GM23338 (cell line): ENCODE measurements around the gene P2RX4.

Experiments used
- CREB1 ChIP-seq: fragments of 250-450 bp; sonication (Bioruptor Pico); IDR thresholded peaks from 2 replicates; pipeline ENCODE4 v1.5.0; 2020; ENCODE audit warnings: low read depth, mild to moderate bottlenecking, moderate library complexity
- EZH2 ChIP-seq: fragments of 200-600 bp; sonication (generic); IDR thresholded peaks from one replicate; pipeline ENCODE4 v1.8.0; 2017; ENCODE audit warnings: antibody characterized with exemption, mild to moderate bottlenecking, low read depth; ENCODE audit not compliant: unreplicated experiment
- POLR2AphosphoS5 ChIP-seq: IDR thresholded peaks from 2 replicates; pipeline ENCODE4 v1.6.1; 2016; ENCODE audit warnings: antibody characterized with exemption, low read depth
- ZNF114 ChIP-seq: fragments of 250-450 bp; sonication (Bioruptor Pico); IDR thresholded peaks from 2 replicates; pipeline ENCODE4 v1.5.0; 2020; ENCODE audit warnings: mild to moderate bottlenecking, moderate library complexity
- TF ChIP-seq, protein P1 (sequence below), 2 experiments: fragments of 200-600 bp in 1 of 2; sonication (generic) in 1 of 2; conservative IDR thresholded peaks; 2 replicates each; pipeline versions ENCODE4 v1.5.1 to v1.6.1; 2016 to 2017; ENCODE audit warnings: antibody characterized with exemption in 2 of 2, low read depth in 2 of 2, mild to moderate bottlenecking in 2 of 2, moderate library complexity in 1 of 2
- TF ChIP-seq, protein P2 (sequence below): IDR thresholded peaks from one replicate; pipeline ENCODE4 v1.6.1; 2018; ENCODE audit warnings: antibody characterized with exemption; ENCODE audit not compliant: unreplicated experiment

DNA sequence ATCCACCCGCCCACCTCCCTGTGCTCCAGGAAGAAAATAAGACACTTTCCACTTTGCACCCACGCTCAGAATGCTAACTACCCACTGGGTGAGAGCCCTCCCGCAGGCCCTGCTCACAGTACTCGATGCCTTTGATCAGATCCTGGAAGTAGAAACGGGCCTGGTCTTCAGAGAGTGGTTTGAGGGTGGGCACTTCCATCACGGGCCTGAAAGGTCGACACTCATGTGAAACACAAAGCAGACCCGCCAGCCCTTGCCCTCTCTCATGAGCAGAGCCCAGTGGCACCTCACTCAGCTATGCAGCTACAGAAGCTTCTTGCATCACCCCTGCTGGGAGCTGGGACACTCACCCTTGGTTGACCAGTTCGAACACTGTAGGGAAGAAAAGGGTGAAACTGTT is 45.5 kb downstream of the P2RX4 start:
- TF ChIP-seq, protein P1, sequence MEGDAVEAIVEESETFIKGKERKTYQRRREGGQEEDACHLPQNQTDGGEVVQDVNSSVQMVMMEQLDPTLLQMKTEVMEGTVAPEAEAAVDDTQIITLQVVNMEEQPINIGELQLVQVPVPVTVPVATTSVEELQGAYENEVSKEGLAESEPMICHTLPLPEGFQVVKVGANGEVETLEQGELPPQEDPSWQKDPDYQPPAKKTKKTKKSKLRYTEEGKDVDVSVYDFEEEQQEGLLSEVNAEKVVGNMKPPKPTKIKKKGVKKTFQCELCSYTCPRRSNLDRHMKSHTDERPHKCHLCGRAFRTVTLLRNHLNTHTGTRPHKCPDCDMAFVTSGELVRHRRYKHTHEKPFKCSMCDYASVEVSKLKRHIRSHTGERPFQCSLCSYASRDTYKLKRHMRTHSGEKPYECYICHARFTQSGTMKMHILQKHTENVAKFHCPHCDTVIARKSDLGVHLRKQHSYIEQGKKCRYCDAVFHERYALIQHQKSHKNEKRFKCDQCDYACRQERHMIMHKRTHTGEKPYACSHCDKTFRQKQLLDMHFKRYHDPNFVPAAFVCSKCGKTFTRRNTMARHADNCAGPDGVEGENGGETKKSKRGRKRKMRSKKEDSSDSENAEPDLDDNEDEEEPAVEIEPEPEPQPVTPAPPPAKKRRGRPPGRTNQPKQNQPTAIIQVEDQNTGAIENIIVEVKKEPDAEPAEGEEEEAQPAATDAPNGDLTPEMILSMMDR (conservative IDR thresholded peaks at IDR 0.05; ENCODE audit: low read depth in 2 of 2): no peak
- TF ChIP-seq POLR2AphosphoS5: no peak
- no peak for TF ChIP-seq EZH2
- no peak for TF ChIP-seq ZNF114 (CRISPR knock-in tag)
- no peak for TF ChIP-seq CREB1 (CRISPR knock-in tag)
- TF ChIP-seq, protein P2, sequence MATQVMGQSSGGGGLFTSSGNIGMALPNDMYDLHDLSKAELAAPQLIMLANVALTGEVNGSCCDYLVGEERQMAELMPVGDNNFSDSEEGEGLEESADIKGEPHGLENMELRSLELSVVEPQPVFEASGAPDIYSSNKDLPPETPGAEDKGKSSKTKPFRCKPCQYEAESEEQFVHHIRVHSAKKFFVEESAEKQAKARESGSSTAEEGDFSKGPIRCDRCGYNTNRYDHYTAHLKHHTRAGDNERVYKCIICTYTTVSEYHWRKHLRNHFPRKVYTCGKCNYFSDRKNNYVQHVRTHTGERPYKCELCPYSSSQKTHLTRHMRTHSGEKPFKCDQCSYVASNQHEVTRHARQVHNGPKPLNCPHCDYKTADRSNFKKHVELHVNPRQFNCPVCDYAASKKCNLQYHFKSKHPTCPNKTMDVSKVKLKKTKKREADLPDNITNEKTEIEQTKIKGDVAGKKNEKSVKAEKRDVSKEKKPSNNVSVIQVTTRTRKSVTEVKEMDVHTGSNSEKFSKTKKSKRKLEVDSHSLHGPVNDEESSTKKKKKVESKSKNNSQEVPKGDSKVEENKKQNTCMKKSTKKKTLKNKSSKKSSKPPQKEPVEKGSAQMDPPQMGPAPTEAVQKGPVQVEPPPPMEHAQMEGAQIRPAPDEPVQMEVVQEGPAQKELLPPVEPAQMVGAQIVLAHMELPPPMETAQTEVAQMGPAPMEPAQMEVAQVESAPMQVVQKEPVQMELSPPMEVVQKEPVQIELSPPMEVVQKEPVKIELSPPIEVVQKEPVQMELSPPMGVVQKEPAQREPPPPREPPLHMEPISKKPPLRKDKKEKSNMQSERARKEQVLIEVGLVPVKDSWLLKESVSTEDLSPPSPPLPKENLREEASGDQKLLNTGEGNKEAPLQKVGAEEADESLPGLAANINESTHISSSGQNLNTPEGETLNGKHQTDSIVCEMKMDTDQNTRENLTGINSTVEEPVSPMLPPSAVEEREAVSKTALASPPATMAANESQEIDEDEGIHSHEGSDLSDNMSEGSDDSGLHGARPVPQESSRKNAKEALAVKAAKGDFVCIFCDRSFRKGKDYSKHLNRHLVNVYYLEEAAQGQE: no peak
